GM12875 (cell line): ENCODE measurements around the gene COL2A1.

Source experiments
- H3K4me3 ChIP-seq: one replicate; pipeline ENCODE4 v1.5.1; 2011; ENCODE audit warnings: low read depth, low read length, control low read depth
- TF ChIP-seq, protein P1 (sequence below): IDR thresholded peaks from 2 replicates; pipeline ENCODE4 v1.5.1; 2011; ENCODE audit warnings: low read depth, mild to moderate bottlenecking, control low read depth, inconsistent platforms, low read length, moderate library complexity, borderline replicate concordance; ENCODE audit not compliant: insufficient read depth

Gene COL2A1

DNA sequence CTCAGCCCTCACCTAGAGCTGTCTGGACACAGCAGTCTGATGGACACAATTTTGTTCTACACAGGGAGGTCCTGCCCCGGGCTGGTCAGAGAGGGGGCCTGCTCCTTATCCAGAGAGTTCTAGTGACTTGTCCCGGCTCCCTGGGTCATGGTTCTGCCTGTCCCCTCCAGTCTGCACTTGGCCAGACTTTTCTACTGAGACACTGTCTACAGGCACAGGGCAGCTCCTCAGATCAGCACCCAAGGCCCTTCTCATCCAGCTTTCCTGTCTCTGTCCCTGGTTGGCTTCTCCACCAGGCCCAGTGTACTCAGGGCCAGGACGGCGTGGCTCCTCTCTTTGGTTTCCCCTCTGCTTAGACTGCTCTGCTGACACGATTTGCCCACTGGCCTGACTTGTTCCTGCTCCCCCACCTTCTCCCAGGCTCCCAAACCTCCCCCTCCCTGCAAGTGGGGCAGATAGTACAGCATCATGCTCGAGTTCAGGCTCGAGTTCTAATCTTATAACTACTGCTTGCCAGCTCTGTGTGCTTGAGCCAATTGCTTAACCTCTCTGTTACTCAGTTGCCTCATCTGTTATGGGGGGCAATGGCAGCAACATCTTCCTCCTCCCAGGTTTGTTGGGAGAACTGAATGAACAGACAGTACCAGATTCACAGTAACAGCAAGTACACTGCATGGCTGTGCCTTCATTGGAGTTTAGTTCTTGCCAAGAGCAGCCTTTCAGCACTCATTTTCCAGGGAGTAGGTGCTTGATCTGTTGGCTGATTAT, 22.0 kb upstream of the COL2A1 start:
- no peak overlapping the region for H3K4me3 ChIP-seq
- TF ChIP-seq, protein P1, sequence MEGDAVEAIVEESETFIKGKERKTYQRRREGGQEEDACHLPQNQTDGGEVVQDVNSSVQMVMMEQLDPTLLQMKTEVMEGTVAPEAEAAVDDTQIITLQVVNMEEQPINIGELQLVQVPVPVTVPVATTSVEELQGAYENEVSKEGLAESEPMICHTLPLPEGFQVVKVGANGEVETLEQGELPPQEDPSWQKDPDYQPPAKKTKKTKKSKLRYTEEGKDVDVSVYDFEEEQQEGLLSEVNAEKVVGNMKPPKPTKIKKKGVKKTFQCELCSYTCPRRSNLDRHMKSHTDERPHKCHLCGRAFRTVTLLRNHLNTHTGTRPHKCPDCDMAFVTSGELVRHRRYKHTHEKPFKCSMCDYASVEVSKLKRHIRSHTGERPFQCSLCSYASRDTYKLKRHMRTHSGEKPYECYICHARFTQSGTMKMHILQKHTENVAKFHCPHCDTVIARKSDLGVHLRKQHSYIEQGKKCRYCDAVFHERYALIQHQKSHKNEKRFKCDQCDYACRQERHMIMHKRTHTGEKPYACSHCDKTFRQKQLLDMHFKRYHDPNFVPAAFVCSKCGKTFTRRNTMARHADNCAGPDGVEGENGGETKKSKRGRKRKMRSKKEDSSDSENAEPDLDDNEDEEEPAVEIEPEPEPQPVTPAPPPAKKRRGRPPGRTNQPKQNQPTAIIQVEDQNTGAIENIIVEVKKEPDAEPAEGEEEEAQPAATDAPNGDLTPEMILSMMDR: no peak

DNA sequence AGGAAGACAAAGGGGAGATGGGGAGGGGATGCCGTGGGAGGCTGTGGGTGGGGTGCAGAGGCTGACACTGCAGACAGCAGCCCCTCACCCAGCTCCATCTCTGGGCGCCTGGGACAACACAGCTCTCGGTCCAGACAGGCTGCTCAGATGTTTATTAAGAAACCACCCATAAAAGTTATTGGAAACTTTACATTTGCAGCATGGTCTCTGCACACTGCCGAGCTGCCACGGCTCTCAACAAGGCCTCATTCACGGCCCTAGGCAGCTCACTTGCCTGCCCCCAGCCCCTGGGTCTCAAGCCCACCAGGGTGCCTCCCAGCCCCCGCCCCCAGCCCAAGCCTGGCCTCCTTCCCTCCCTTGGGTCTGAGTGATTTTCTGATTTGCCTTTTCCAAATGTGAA, 21.0 kb upstream of the COL2A1 start:
- H3K4me3 ChIP-seq: no peak overlapping the region
- TF ChIP-seq, protein P1: no peak

DNA sequence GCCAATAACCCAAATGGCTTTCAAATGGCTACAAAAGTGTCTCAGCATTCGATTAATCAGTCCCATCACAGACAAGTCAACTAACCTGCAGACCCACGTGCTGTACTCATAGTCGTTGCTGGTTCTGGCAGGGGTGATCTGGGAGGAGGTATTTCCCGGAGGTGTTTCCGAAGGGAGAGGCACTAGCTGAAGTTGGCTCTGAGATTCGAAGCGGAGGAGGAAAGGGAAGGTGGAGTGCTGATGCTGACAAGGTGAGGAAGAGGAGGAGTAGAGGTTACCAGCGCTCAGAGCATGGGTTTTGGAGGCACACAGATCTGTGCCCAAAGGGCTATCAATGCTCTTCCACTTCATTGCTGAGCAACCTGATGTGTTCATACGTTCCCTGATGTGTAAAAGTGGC, 20.5 kb upstream of the COL2A1 start:
- no peak overlapping the region for H3K4me3 ChIP-seq
- TF ChIP-seq, protein P1: no peak

DNA sequence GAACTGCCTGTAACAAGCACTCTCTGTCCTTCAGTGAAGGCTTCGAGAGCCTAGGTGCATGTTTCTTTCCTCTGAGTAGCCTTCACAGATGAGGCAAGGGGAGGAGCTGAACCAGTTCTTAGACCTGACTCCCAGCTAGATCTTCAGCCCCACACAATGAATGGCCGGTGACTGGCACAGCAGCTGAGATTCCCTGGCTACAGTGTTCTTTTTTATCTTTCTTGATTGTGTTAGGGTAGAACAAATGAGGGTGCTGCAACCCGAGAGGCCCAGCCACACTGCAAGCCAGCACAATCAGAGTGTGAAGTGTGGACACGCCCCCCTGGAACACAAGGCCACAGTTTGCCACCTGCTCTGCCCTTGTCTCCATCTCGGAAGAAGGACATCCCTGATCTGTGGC, 19.1 kb upstream of the COL2A1 start:
- no peak overlapping the region for H3K4me3 ChIP-seq
- TF ChIP-seq, protein P1: no peak

DNA sequence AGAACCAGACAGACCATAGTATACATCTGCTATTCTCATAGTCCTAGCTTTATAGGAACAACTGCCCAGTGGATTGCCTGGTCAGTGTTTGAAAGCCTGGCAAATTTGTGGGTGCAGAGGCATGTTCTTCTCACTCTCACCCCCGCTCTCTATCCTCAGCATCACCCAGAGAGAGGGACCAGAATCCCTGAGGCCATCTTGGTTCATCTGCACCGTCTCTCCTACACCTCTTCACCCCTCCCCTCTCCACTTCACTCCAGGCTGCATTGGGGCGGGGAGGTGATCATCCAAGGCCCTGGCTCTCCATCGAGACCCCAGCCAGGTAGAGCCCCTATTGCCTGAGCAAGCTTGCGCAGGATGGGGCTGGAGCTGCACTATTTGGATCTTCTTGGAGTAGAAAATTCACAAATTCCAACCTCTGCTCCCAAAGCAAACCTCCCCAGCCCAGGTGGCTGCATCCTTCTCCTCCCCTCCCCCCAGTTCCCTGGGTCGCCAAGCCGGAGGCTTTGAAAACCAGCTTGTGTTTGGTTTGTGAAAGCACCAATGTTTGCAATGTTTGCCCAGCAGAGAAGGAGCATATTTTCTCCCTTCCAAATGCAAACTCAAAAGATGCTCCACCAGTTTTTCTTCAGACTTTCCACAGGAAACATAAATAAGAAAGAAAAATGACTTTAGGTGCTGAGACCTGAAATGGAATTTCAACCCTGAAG, 18.6 kb upstream of the COL2A1 start:
- TF ChIP-seq, protein P1: no peak
- no peak overlapping the region for H3K4me3 ChIP-seq

DNA sequence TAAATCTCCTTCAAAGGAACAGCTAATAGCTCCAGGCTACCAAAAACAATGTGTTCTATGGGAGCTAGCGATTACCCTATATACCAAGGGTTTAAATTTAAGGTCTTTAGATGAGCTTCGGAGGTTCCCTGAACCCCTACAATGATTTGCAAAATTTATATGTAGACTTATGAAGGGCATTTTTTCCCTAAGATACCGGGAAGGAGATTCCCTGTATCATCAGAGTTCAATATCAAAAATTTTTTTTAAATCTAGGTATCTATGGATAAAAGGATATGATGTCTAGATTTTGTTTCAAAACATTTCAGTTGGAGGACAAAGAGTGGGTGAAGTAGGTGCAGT, 17.9 kb upstream of the COL2A1 start:
- TF ChIP-seq, protein P1: no peak

More for the DNA sequence above, 17.9 kb upstream of the COL2A1 start:
- no peak overlapping the region for H3K4me3 ChIP-seq
